C1 segment of cervical spinal cord (tissue), 14 donors: Measurements from ENCODE around the gene PHB1.
"Not testable (repeated sequence)": the region's sequence is repeated elsewhere in the genome, so short reads cannot be mapped to it uniquely, and the experiment has no call there.

Experiments
- DNase-seq, 14 donors: peaks; one replicate each; lab custom pipeline; 2025; lab: John Stamatoyannopoulos, UW

Gene PHB1

DNA sequence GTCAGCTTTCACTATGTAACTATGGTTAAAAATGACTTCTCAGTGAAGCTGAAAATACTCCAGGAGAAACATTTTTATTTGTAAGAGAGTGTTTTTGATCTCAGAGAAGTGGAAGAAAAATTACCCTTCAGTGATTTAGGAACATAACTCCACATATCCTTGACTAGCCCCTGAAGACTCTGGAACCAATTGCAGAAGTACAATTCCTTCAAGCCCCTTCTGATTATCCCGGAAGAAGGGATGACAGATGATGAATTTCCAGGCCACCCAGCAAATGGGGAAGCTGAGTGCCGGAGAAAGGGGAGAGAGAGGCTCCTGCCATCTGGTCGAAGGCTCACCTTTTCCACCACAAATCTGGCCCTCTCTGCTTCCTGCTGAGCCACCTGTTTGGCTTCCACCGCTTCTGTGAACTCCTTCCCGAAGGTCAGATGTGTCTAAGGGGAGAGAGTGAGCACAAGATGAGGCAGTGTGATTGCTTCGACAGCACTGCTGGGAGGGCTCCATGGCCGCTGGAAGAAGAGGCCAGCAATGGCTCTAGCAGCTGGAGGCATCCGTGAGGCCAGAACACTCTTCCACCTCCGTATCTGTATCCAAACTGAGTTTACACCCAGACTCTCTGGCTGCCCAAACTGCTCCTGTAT lies 8.1 kb downstream of the PHB1 start:
- no peak for DNase-seq

- DNase-seq, result no peak
Observed at GRCh38 chr17:49404906-49405305, 9.8 kb downstream of the PHB1 start.

DNA sequence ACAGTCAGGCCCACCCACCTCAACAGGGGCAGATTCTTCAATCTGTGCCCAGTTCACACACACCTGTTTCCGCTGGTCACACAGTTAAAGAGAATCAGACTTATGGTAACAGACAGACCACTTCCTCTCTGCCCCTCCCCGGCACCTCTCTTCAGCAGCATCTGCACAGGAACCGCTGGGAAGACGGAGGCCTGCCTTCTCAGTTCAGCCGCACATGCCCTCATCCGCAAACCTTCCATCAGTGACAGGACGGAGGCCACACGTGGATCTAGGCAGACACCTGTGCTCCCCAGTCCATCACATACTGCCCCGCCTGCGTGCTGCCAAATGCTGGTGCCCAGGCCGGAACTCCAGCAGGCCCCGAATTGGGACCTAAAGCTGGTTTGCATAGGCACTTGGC lies 10.3 kb downstream of the PHB1 start:
- no peak for DNase-seq

GRCh38 chr17:49403514-49404289 lies 11.0 kb downstream of the PHB1 start:
- peak in 1 of 14 donors; percentile 63 for DNase-seq

DNA sequence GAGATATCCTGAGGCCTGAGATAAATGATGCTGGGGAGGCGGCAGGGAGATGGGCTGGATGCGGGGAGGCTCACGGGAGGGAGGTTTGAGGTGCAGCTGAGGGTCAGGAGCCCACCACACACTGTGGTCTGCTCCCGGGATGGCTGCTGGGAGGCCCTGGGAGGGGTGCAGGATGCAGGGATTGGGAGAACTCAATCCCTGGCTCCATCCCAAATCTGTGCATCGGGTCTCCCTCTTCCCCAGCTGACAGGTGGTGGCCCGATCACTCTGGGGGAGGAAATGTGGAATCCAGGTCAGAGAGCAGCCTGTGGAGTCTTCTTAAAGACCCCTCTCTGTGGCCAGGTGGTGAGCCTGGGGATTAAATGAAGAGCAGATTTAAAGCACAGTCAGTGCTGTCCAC lies 12.0 kb downstream of the PHB1 start:
- no peak for DNase-seq

GRCh38 chr17:49401971-49402611 lies 12.6 kb downstream of the PHB1 start:
- DNase-seq, result peak in 7 of 14 donors; percentile 22 to 53 (median 42)

GRCh38 chr17:49399995-49400394 lies 14.7 kb downstream of the PHB1 start:
- DNase-seq, result no peak

DNA sequence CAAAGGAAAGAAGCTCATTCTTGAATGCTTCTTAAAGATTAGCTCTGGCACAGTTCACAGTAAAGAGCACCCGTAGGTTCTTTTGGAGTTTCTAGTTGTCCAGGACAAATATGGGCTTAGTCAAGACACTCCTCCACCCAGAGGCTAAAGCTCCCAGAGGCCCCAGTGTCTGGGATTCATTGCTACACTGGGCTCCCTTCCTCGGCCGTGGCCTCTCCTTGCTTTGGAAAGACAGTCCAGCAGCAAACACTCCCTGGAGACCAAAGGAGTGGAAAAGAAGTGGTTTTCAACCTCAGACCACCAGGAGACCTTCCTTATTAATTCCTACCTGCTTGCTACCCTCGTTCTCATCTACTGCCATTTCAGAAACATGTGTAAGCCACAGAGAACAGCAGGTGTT lies 17.1 kb downstream of the PHB1 start:
- no peak for DNase-seq

- DNase-seq, result no peak
Observed at GRCh38 chr17:49393491-49394255, 21.0 kb downstream of the PHB1 start.

DNA sequence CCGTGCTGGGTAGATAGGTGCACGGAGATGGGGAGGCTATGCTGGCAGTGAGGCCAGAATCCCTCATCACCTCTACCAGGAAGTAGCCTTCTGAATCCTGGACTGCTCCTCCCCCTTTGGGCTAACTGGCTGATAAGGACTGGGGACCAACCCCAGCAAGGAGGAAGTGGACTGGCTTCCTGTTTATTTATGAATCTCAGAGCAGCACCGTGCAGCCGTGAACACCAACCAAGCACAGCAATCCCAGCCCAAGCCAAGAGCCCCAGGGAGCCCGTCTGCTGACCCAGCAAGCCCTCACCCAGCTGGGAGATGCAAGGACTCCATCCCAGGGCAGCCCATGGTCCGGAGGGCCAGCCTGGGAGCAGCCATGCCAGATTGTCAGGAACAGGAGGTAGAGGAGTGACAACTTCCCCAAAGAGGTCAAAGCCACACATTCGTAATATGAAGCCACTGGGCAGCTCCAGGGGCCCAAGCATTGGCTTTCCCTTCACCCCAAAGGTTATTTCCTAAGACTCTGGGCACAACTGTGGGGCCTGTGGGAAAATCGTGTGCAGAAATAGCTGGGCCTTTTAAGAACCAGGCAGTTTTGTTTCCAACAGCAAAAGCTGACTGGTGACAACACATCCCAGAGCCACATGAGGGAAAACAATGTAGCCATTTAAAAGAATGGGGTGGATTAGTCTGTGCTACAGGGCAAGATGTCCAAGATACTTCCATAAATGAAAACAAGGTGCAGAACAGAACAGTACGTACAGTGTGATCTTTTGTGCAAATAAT lies 23.9 kb downstream of the PHB1 start:
- DNase-seq, result peak in 10 of 14 donors; percentile 40 to 88 (median 57)

DNA sequence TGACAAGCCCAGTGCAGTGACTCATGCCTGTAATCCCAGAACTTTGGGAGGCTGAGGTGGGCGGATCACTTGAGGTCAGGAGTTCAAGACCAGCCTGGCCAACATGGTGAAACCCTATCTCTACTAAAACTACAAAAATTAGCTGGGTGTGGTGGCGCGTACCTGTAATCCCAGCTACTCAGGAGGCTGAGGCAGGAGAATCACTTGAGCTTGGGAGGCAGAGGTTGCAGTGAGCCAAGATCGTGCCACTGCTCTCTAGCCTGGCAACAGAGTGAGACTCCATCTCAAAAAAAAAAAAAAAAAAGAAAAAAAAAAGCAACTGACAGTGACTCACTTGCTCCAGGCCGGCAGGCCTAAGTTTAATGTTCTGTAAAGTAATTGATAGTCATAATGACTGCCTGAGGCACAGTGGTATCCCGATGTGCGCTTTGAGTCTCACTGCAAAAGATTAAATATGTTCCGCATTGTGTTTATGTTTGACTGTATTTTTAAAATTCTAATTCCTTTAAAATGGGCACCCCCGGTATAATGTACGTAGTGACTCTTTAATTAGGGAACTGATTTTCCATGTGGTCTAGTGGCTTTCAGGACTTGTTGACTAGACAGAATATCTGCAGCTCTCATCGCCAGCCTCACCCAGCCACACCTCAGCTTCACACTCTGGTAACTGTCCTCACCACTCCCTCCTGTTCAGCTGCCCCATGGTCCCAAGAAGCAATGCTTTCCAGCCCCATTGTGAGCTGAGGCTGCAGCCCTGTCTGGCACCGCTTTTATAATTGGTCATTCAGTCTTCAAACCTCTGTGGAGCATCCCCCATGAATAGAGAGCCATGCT lies 25.0 kb downstream of the PHB1 start:
- DNase-seq, result not testable (repeated sequence)

DNA sequence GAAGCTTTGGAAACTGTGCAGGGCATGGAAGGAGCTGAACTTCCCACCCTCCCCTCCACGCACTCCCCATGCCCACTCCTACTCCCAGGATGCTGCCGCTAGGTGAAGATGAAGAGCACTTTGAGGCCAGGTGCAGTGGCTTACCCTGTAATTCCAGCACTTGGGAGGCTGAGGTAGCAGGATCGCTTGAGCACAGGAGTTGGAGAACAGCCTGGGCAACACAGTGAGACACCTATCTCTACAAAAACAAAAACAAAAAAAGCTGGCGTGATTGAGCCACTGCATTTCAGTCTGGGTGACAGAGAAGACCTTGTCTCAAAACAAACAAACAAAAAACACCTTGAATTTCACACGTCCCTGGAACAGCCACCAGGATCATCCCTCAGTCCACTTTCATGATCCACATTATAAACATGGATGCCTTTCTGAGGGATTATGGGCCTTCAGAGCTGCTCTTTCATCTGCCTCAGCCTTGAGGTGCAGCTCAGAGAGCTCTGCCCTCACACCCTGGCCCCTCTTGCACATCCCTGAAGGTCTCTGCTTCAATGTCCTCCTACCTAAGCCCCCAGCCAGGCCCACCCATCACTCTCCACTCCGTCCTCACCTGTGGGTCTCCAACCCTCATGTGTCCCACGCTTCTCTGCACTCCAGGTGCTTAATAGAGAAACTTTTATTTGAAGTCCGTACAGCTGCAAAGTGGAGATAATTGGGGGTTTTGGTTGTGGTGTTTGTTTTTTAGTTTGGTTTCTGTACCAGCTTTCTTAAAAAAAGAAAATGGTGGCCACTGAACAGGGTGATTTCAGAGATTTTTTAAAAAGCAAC lies 25.8 kb downstream of the PHB1 start:
- DNase-seq, result no peak

GRCh38 chr17:49388290-49388640 lies 26.4 kb downstream of the PHB1 start:
- peak in 1 of 14 donors; percentile 18 for DNase-seq

- DNase-seq, result no peak
Observed at GRCh38 chr17:49387498-49388289, 27.0 kb downstream of the PHB1 start.

GRCh38 chr17:49386373-49386772 lies 28.3 kb downstream of the PHB1 start:
- no peak for DNase-seq

DNA sequence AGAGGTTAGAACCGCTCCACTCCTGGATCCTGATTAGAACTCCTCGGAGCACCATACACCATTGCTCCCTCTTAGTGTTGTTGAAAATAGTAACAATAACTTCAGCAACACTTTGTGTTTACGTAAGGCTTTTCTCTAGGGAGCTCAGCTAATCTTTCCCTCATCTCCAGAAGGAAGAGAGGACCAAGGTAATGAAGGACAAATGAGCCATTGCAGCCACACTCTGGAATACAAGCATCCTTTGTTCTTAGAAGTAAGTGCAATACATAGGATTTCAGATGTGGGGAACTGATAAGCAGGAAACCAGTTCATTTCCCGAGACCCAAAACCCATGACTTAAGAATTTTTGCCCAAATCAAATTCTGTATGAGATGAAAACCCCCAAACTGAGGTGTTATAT lies 29.7 kb downstream of the PHB1 start:
- no peak for DNase-seq

GRCh38 chr17:49383060-49383459 lies 31.6 kb downstream of the PHB1 start:
- DNase-seq, result no peak

DNA sequence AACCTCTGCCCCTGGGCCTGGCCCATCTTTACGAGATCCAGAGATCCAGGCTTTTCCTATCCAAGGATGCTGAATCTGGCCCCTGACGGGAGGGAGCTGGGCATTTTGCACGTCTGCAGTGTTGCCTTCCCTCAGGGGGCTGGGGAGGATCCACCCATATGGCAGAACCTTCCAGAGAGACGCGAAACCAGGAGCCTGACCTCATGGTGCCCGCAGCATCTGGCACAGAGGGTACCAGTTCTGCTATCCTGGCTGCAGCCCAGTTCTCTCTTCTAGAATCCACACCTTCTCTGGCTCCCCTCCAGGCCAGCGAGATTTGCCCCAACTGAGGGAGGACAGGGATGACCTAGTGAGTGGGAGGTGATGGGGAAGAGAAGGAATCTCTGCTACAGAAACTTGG lies 32.1 kb downstream of the PHB1 start:
- DNase-seq, result no peak

- no peak for DNase-seq
Observed at GRCh38 chr17:49381793-49382192, 32.9 kb downstream of the PHB1 start.
